Ureter (tissue), 1 donor: ENCODE data around the gene TNK2. TPM values are rescaled to one million over a fixed set of nuclear protein-coding genes. Genes with fewer than 3 reads are reported as not detected.
A peak's percentile ranks its signal among the peaks of the same experiment; 100 is the strongest.
"Not testable (repeated sequence)": the region's sequence is repeated elsewhere in the genome, so short reads cannot be mapped to it uniquely, and the experiment has no call there.

ENCODE experiments used
- DNase-seq: peaks from one replicate; pipeline ENCODE4 v3.0.0-alpha.2; 2020; ENCODE audit warnings: low spot score
- total RNA-seq: library from RNA; stranded (reverse); gene quantifications from one replicate; pipeline ENCODE4 v1.2.4, GENCODE V29; 2023
- donor health status: DM: yes; HTN: yes; CAD: no.

The TNK2 gene
- total RNA-seq, 1 donor from 2014 or later = 97.6 TPM

DNA sequence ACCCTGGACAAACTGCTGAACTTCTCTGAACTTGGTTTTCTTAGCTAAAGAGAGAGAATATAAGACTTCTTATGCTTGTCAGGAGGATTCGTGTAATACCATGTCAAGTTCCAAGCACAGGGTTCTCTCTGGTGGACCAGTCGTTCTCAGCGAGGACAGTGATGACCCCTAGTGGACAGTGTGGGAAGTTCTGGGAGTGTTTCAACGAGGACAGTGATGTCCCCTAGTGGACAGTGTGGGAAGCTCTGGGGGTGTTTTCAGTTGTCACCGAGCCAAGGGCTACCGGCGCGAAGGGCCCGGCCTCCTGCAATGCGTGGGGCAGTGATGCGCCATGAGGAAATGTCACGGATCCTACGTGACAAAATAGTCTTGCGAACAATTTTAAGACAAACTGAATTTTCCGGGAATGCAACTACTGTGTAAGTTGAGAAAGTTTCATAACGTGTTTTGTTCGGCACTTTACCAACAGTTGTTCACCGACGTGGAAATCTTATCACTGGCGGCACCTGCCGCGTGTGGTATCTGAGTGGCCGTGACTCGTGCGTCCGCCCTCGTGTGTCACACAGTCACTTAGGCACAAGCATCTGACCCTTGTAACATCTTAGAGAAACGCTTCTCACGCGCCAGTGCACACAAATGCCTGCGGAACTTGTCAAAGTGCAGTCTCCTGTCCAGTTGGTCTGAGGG is 57.4 kb downstream of the TNK2 start:
- peak; percentile 94 for DNase-seq

GRCh38 chr3:195849322-195850074 is 58.9 kb downstream of the TNK2 start:
- no peak for DNase-seq

- no peak for DNase-seq
Measured at GRCh38 chr3:195847055-195847950, 61.0 kb downstream of the TNK2 start.

GRCh38 chr3:195845483-195845882 is 62.9 kb downstream of the TNK2 start:
- no peak for DNase-seq

- DNase-seq = no peak
Measured at GRCh38 chr3:195844671-195845218, 63.6 kb downstream of the TNK2 start.

DNA sequence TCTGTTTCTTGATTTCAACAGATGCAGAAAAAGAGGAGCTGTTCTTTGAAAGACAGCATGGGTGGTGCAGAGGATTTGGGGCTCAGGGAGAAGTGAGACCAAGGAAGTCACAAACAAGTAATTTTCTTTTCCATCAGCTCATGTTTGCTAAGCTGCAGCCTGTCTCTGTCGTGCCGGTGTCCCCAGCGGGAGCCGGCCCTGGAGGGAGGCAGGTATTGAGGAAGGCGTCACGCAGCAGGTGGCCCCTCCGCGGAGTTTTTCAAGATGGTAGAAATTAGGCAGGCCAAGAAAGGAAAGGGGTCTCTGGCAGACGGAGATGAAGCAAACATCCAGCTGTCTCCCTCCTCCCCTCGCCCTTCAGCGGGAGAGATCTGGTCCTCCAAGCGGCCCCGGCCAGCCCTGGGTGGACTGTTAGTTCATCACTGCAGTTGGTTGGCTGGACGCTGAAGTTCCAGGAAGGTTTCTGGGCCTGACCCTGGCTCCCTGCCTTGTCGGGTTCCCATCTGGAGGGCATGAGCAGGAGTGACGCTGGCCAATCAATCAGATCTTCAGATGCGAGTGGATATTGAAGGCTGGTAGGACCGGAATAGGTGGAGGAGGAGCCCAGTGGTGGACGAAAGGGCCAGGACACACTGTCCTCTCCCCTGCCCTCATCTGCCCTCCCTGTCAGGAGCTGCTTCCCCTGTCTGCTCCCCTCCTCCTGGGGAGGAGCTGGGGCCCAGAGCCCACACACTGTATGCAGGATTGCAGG is 68.9 kb downstream of the TNK2 start:
- no peak for DNase-seq

GRCh38 chr3:195838714-195839113 is 69.6 kb downstream of the TNK2 start:
- DNase-seq = no peak

GRCh38 chr3:195836476-195837135 is 71.7 kb downstream of the TNK2 start:
- DNase-seq = no peak

DNA sequence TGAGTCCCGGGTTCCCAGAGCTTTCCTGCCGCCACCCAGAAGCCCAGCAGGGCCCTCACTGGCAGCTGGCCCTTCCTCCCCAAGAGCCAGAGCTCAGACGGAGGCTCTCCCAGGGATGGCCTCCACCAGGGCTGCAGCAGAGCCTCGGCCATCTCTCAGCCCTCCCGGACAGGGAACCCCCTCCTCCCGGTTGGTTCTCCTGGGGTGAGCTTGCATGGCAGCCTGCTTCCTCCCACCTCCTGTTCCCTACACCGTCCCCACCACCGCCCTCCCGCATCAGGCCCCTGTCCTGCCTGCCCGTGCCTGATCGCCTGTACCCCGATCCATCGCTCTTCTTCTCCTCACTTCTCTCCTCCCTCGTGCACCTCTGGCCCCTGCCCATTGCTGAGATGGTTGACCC is 72.6 kb downstream of the TNK2 start:
- DNase-seq = no peak

GRCh38 chr3:195834675-195835583 is 73.4 kb downstream of the TNK2 start:
- no peak for DNase-seq

DNA sequence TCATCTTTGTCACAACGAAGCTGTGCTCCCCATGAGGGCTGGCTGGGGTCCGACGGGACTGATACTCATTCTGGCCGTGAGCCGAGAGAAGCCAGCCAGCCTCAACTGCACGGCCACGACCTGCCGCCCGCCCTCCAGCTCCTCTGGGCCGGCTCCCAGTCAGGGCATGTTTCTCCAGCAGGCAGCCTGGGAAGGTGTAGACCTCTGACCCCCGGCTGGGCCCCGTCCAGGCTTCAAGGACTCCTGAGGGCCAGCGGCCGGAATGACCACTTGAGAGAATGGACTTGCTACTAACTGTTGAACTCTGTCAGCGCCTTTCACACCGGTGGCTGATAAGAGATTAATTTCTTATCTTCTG is 78.5 kb downstream of the TNK2 start:
- DNase-seq = no peak

DNA sequence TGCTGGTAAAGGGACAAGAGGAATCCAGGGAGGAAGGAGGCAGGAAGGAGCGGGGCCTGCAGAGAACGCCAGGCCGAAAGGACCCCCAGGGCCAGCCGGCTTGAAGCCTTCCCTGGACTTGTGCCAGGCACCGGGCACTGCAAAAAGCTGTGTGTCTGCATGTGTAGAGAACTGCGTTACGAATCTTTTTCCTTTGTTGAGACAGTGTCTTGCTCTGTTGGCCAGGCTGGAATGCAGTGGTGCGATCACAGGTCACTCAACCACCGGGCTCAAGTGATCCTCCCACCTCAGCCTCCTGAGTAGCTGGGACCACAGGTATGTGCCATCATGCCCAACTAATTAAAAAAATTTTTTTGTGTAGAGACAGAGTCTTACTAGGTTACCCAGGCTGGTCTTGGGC is 79.6 kb downstream of the TNK2 start:
- no peak for DNase-seq

DNA sequence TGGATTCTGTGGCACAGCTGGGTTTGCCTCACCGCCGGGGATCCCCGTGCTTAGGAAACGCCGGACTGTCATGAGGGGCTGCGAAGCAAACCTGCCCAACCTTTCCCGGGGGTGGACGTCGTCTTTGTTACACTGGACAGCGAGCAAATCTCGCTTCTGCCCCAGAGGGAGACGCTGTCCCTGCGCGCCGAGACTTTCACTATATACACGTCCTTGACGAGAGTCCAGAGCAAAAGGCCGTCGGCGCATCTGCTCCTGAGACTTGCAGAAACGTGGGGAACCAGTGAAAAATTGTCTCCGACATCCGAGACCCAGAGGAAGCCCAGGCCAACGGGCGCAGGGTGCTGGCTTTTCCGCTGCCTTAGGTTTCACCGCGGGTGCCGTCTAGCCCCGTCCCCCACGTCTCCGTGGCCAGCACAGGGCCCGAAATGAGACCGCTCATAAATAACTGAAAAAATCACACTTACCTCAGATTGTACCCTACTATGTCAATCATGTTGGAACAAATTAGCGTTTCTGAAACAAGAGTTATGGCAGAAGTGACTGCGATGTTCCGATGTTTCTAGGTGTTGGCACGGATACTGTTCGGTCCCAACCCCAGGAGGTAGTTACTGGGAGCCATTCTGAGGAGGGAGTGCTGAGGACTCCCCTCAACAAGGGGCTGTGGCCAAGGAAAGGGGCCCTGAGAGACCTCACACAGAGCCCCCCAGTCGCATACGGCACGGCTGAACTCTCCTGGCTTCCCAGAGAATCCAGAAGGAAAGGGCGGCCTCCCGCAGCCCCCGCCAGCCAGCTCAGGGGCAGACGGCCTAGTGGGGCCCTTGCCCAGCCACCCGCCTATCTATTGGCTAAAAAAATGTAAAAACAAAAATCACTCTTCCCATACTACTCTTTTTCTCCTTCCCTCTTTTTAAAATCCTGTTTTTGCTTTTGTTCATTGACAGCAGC is 82.2 kb downstream of the TNK2 start:
- DNase-seq = no peak

DNA sequence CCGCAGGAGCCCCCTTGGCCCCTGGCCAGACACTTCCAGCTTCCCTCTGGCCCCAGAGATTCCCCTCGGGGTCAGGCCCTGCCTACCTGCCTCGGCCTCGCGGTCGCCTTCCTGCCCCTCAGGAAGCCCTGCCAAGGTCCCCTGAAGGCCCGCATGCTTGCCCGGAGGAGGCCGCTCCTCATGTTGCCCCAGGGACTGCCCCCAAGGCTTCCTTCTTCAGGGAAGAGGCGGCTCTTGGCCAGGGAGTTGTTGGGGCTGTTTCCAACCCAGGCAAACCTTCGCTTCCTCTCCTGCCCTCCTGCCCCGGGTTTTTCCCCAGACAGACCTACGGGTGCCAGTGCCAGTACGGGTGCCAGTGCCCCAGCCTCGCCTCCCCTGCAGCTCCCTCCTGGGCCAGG is 83.2 kb downstream of the TNK2 start:
- DNase-seq = no peak

DNA sequence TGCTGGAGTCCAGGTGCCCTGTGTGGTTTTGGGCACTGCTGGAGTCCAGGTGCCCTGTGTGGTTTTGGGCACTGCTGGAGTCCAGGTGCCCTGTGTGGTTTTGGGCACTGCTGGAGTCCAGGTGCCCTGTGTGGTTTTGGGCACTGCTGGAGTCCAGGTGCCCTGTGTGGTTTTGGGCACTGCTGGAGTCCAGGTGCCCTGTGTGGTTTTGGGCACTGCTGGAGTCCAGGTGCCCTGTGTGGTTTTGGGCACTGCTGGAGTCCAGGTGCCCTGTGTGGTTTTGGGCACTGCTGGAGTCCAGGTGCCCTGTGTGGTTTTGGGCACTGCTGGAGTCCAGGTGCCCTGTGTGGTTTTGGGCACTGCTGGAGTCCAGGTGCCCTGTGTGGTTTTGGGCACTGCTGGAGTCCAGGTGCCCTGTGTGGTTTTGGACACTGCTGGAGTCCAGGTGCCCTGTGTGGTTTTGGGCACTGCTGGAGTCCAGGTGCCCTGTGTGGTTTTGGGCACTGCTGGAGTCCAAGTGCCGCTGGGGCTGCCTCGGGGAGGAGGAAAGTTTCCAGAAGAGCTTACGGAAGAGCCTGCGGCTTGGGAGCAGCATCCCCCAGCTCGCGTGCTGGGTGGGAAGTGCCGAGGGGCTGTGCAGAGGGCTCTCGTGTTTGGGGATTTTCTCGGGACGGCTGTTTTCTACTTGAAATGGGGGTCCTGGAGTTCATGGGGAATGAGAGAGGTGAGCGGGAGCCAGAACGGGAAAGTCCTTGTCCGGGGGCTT is 83.7 kb downstream of the TNK2 start:
- not testable (repeated sequence) for DNase-seq

GRCh38 chr3:195823999-195824398 is 84.4 kb downstream of the TNK2 start:
- DNase-seq = no peak

GRCh38 chr3:195823280-195823679 is 85.1 kb downstream of the TNK2 start:
- DNase-seq = no peak

- DNase-seq = no peak
Measured at GRCh38 chr3:195822131-195822696, 86.1 kb downstream of the TNK2 start.
